Trophoblast cell (in vitro differentiated cells and primary cell): ENCODE data around the gene AXIN1.
"Not testable (repeated sequence)": the region's sequence is repeated elsewhere in the genome, so short reads cannot be mapped to it uniquely, and the experiment has no call there.

Experiments
- DNase-seq, 2 donors: peaks; one replicate each; pipeline ENCODE4 v3.0.0-alpha.2; 2016
- H2AFZ ChIP-seq: 2 replicates; pipeline ENCODE4 v1.6.1; 2013; ENCODE audit warnings: low read length, moderate library complexity, mild to moderate bottlenecking; ENCODE audit not compliant: insufficient read depth, poor library complexity
- H2AK5ac ChIP-seq: 2 replicates; pipeline ENCODE4 v1.6.1; 2013; ENCODE audit warnings: mild to moderate bottlenecking, low read length
- H2BK120ac ChIP-seq: 2 replicates; pipeline ENCODE4 v1.6.1; 2013; ENCODE audit warnings: low read length, mild to moderate bottlenecking, moderate library complexity; ENCODE audit not compliant: insufficient read depth, poor library complexity
- H2BK12ac ChIP-seq: 2 replicates; pipeline ENCODE4 v1.6.1; 2013; ENCODE audit warnings: mild to moderate bottlenecking, low read length, moderate library complexity
- H2BK5ac ChIP-seq: 2 replicates; pipeline ENCODE4 v1.6.1; 2013; ENCODE audit warnings: low read length, low read depth, moderate library complexity, mild to moderate bottlenecking; ENCODE audit not compliant: poor library complexity
- H3K14ac ChIP-seq: 2 replicates; pipeline ENCODE4 v1.6.1; 2013; ENCODE audit warnings: mild to moderate bottlenecking, low read length
- H3K18ac ChIP-seq: 2 replicates; pipeline ENCODE4 v1.6.1; 2013; ENCODE audit warnings: mild to moderate bottlenecking, low read length
- H3K23ac ChIP-seq: 2 replicates; pipeline ENCODE4 v1.6.1; 2013; ENCODE audit warnings: low read length
- H3K27ac ChIP-seq: 2 replicates; pipeline ENCODE4 v1.5.1; 2013; ENCODE audit warnings: low read depth, mild to moderate bottlenecking, inconsistent platforms, low read length, moderate library complexity
- H3K27me3 ChIP-seq: 2 replicates; pipeline ENCODE4 v1.6.1; 2013; ENCODE audit warnings: inconsistent platforms, mild to moderate bottlenecking, low read length, moderate library complexity; ENCODE audit not compliant: insufficient read depth
- H3K36me3 ChIP-seq, 2 experiments: 1 replicate in 1 of 2; 2 replicates in 1 of 2; pipeline ENCODE4 v1.6.1; 2013; ENCODE audit warnings: low read length in 2 of 2, mild to moderate bottlenecking in 2 of 2, moderate library complexity in 1 of 2; ENCODE audit not compliant: insufficient read depth in 2 of 2, control insufficient read depth in 1 of 2
- H3K4ac ChIP-seq: 2 replicates; pipeline ENCODE4 v1.6.1; 2013; ENCODE audit warnings: low read depth, mild to moderate bottlenecking, low read length, moderate library complexity
- H3K4me1 ChIP-seq, 2 experiments: 1 replicate in 1 of 2; 2 replicates in 1 of 2; pipeline ENCODE4 v1.6.1; 2013; ENCODE audit warnings: low read length in 2 of 2, mild to moderate bottlenecking in 2 of 2, moderate library complexity in 1 of 2; ENCODE audit not compliant: insufficient read depth in 2 of 2, control insufficient read depth in 1 of 2
- H3K4me2 ChIP-seq: 2 replicates; pipeline ENCODE4 v1.6.1; 2013; ENCODE audit warnings: inconsistent platforms, mild to moderate bottlenecking, low read length, moderate library complexity
- H3K4me3 ChIP-seq: 2 replicates; pipeline ENCODE4 v1.5.1; 2013; ENCODE audit warnings: mild to moderate bottlenecking, low read depth, low read length, inconsistent platforms
- H3K79me1 ChIP-seq: one replicate; pipeline ENCODE4 v1.6.1; 2013; ENCODE audit warnings: low read length
- H3K79me2 ChIP-seq: 2 replicates; pipeline ENCODE4 v1.6.1; 2013; ENCODE audit warnings: low read length, mild to moderate bottlenecking; ENCODE audit not compliant: control insufficient read depth, insufficient read depth, poor library complexity
- H3K9ac ChIP-seq: 2 replicates; pipeline ENCODE4 v1.6.1; 2013; ENCODE audit warnings: mild to moderate bottlenecking, low read length
- H3K9me3 ChIP-seq: 2 replicates; pipeline ENCODE4 v1.6.1; 2013; ENCODE audit warnings: low read depth, mild to moderate bottlenecking, control low read depth, inconsistent platforms, low read length; ENCODE audit not compliant: insufficient read depth
- H4K12ac ChIP-seq: 2 replicates; pipeline ENCODE4 v1.6.1; 2013; ENCODE audit warnings: low read depth, mild to moderate bottlenecking, low read length, moderate library complexity
- H4K8ac ChIP-seq: 2 replicates; pipeline ENCODE4 v1.6.1; 2013; ENCODE audit warnings: low read depth, mild to moderate bottlenecking, low read length, moderate library complexity
- H4K91ac ChIP-seq: one replicate; pipeline ENCODE4 v1.6.1; 2013; ENCODE audit warnings: low read depth, mild to moderate bottlenecking, low read length, moderate library complexity
- whole genome bisulfite sequencing: extraction: QIAGEN DNeasy Blood & Tissue Kit; methylation state at CpG from one replicate; pipeline ENCODE4 v1.1.7; 2013; ENCODE audit warnings: missing lambda C conversion rate; ENCODE audit not compliant: insufficient read length, insufficient coverage; ENCODE audit errors: extremely low coverage; 5-methylcytosine and 5-hydroxymethylcytosine counted together

The AXIN1 gene

GRCh38 chr16:379961-380761 lies 27.6 kb upstream of the AXIN1 start:
- H3K4ac ChIP-seq = peak overlapping the region; percentile 57
- H2BK5ac ChIP-seq = no peak overlapping the region
- H3K4me1 ChIP-seq = peaks cover 13 to 26% of the 10 kb centered on the region in 2 experiments
- no CpG with 5 or more reads among the region's 27 CpGs for WGBS
- peak overlapping the region; percentile 47 for H3K18ac ChIP-seq
- no peak overlapping the region for H4K12ac ChIP-seq
- H4K91ac ChIP-seq = no peak overlapping the region
- H3K14ac ChIP-seq = peak overlapping the region; percentile 33
- no peak overlapping the region for H2BK12ac ChIP-seq
- no peak for DNase-seq
- H2AK5ac ChIP-seq = no peak overlapping the region
- H3K36me3 ChIP-seq = peaks cover 25 to 28% of the 10 kb centered on the region in 2 experiments
- H3K9ac ChIP-seq = no peak overlapping the region
- peak overlapping the region; percentile 83 for H3K4me2 ChIP-seq
- peaks cover 3% of the 10 kb centered on the region for H3K9me3 ChIP-seq
- no peak overlapping the region for H2BK120ac ChIP-seq
- no peak overlapping the region for H3K27ac ChIP-seq
- no peak overlapping the region for H2AFZ ChIP-seq
- H3K4me3 ChIP-seq = no peak overlapping the region
- no peaks in the 10 kb centered on the region for H3K27me3 ChIP-seq
- peaks cover 25% of the 10 kb centered on the region for H3K79me1 ChIP-seq
- no peak overlapping the region for H4K8ac ChIP-seq
- peaks cover 16% of the 10 kb centered on the region for H3K79me2 ChIP-seq
- no peak overlapping the region for H3K23ac ChIP-seq

GRCh38 chr16:379183-379960 lies 26.8 kb upstream of the AXIN1 start:
- Histone ChIP-seq H3K4me2 (no peak overlapping the region), H3K9ac (no peak overlapping the region), H2AK5ac (no peak overlapping the region), H4K91ac (no peak overlapping the region), H3K23ac (no peak overlapping the region), H3K27ac (no peak overlapping the region), H4K12ac (no peak overlapping the region), H3K79me1 (peaks cover 24% of the 10 kb centered on the region), H2BK12ac (no peak overlapping the region), H3K27me3 (no peaks in the 10 kb centered on the region), H3K4me3 (no peak overlapping the region), H3K4me1 (peaks cover 13 to 26% of the 10 kb centered on the region in 2 experiments), H2AFZ (no peak overlapping the region), H3K18ac (peak overlapping the region; percentile 47), H2BK120ac (no peak overlapping the region), H3K9me3 (peaks cover 3% of the 10 kb centered on the region), H3K14ac (peak overlapping the region; percentile 33), H3K36me3 (peaks cover 33 to 36% of the 10 kb centered on the region in 2 experiments), H4K8ac (no peak overlapping the region), H3K4ac (peak overlapping the region; percentile 57), H3K79me2 (peaks cover 16% of the 10 kb centered on the region), H2BK5ac (no peak overlapping the region)
- peak; percentile 43 to 48 for DNase-seq
- no CpG with 5 or more reads among the region's 16 CpGs for WGBS

- Histone ChIP-seq H3K4me2 (no peak overlapping the region), H2BK120ac (no peak overlapping the region), H3K9me3 (peaks cover 3% of the 10 kb centered on the region), H2AFZ (no peak overlapping the region), H3K4me3 (no peak overlapping the region), H4K91ac (no peak overlapping the region), H3K4me1 (peaks cover 8 to 20% of the 10 kb centered on the region in 2 experiments), H2BK5ac (no peak overlapping the region), H2AK5ac (no peak overlapping the region), H3K23ac (no peak overlapping the region), H3K27ac (no peak overlapping the region), H2BK12ac (no peak overlapping the region), H4K12ac (no peak overlapping the region), H3K14ac (no peak overlapping the region), H3K36me3 (peaks cover 39 to 42% of the 10 kb centered on the region in 2 experiments), H3K79me1 (peaks cover 18% of the 10 kb centered on the region), H3K79me2 (peaks cover 16% of the 10 kb centered on the region), H3K18ac (no peak overlapping the region), H3K4ac (no peak overlapping the region), H3K9ac (no peak overlapping the region), H4K8ac (no peak overlapping the region), H3K27me3 (no peaks in the 10 kb centered on the region)
- DNase-seq = no peak
- no CpG with 5 or more reads among the region's 14 CpGs for WGBS
These were observed 26.3 kb upstream of the AXIN1 start for GRCh38 chr16:378821-379182.

DNA sequence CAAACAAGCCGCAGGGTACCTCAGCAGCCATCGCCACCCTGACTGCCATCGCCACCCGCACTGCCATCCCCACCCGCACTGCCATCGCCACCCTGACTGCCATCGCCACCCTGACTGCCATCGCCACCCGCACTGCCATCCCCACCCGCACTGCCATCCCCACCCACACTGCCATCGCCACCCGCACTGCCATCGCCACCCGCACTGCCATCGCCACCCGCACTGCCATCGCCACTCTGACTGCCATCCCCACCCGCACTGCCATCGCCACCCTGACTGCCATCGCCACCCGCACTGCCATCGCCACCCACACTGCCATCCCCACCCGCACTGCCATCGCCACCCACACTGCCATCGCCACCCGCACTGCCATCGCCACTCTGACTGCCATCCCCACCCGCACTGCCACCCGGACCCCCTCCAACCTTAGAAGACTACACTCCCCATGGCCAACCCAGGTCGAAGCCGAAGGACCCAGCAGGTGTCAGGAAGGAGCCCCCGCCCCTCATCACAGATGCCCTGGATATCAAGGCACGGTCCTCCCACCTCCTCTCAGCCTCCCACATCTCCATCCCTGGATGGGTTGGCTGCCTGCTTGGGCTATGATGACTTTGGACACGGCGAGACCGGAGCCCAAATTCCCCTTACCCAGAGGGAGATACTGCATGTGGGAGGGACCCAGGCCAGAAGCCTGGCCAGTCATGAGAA lies 25.7 kb upstream of the AXIN1 start:
- H4K91ac ChIP-seq, H3K23ac ChIP-seq, DNase-seq, H4K12ac ChIP-seq, H3K14ac ChIP-seq, H3K27ac ChIP-seq, H2AK5ac ChIP-seq, H2AFZ ChIP-seq, H3K4ac ChIP-seq, H4K8ac ChIP-seq, H3K4me3 ChIP-seq, H2BK5ac ChIP-seq, H2BK120ac ChIP-seq, H3K27me3 ChIP-seq, H2BK12ac ChIP-seq, H3K18ac ChIP-seq, H3K9me3 ChIP-seq, H3K4me2 ChIP-seq, H3K9ac ChIP-seq: not testable (repeated sequence)
- Histone ChIP-seq H3K4me1 (peaks cover 8 to 19% of the 10 kb centered on the region in 2 experiments), H3K36me3 (peaks cover 44 to 47% of the 10 kb centered on the region in 2 experiments), H3K79me1 (peaks cover 16% of the 10 kb centered on the region), H3K79me2 (peaks cover 16% of the 10 kb centered on the region)
- WGBS = no CpG with 5 or more reads among the region's 36 CpGs
